Upper lobe of left lung (tissue), 6 donors: Measurements from ENCODE around the gene GRIN1. TPM values are rescaled to one million over a fixed set of nuclear protein-coding genes. Genes with fewer than 3 reads are reported as not detected.
"Not testable (repeated sequence)": the region's sequence is repeated elsewhere in the genome, so short reads cannot be mapped to it uniquely, and the experiment has no call there.

Experiments
- ATAC-seq, 2 donors: fragments of 200-7000 bp; cut with Tn5 transposase; one replicate each; pipeline ENCODE4 v1.9.1; 2022; ENCODE audit warnings: mild to moderate bottlenecking in 2 of 2, moderate library complexity in 2 of 2; ENCODE audit not compliant: low FRiP score in 2 of 2
- DNase-seq, 2 donors: peaks; one replicate each; pipeline ENCODE4 v3.0.0-alpha.2; 2019 to 2020
- H3K27ac ChIP-seq, 4 donors: fragments of 200-600 bp; sonication (generic); one replicate each; pipeline ENCODE4 v1.5.1; 2016 to 2019
- H3K27me3 ChIP-seq, 4 donors: fragments of 200-600 bp; sonication (generic); one replicate each; pipeline ENCODE4 v1.5.1; 2017 to 2019
- H3K36me3 ChIP-seq, 4 donors: fragments of 200-600 bp; sonication (generic); one replicate each; pipeline ENCODE4 v1.5.1; 2016 to 2019
- H3K4me1 ChIP-seq, 4 donors: fragments of 200-600 bp; sonication (generic); one replicate each; pipeline ENCODE4 v1.5.1; 2018 to 2019
- H3K4me3 ChIP-seq, 4 donors: fragments of 200-600 bp; sonication (generic); one replicate each; pipeline ENCODE4 v1.5.1; 2017 to 2019; ENCODE audit warnings: mild to moderate bottlenecking in 2 of 4, moderate library complexity in 1 of 4
- H3K9me3 ChIP-seq, 4 donors: fragments of 200-600 bp; sonication (generic); one replicate each; pipeline ENCODE4 v1.5.1; 2018 to 2019
- EP300 ChIP-seq, 4 donors: sonication (generic); formaldehyde crosslinking; IDR thresholded peaks; one replicate each; pipeline ENCODE4 v1.5.1; 2017; ENCODE audit warnings: antibody characterized with exemption in 4 of 4, control low read depth in 2 of 4
- POLR2A ChIP-seq, 4 donors: fragments of 450-650 bp; IDR thresholded peaks; one replicate each; pipeline ENCODE4 v1.5.1; 2016 to 2017; ENCODE audit warnings: antibody characterized with exemption in 4 of 4, mild to moderate bottlenecking in 2 of 4
- POLR2AphosphoS5 ChIP-seq, 2 donors: sonication (generic); formaldehyde crosslinking; IDR thresholded peaks; one replicate each; pipeline ENCODE4 v1.5.1; 2017; ENCODE audit warnings: antibody characterized with exemption in 2 of 2
- WGBS, 2 donors: methylation state at CpG; one replicate each; pipeline ENCODE4 v1.1.5; 2017 to 2018; 5-methylcytosine and 5-hydroxymethylcytosine counted together
- total RNA-seq, 6 donors: library from RNA; depleted of rRNA in 4 of 6; stranded (reverse); fragments of >200 nt in 4 of 6; gene quantifications; one replicate each; pipeline versions ENCODE4 v1.1.0 to v1.2.1, GENCODE V29; 2016 to 2021
- TF ChIP-seq, protein P1 (sequence below), 6 experiments: fragments of 450-650 bp in 4 of 6; fragments of 200-600 bp in 2 of 6; sonication (generic) in 2 of 6; IDR thresholded peaks; one replicate each; pipeline ENCODE4 v1.5.1; 2016 to 2019; ENCODE audit warnings: antibody characterized with exemption in 6 of 6
- donor health status: DM: no; HTN: no; CAD: no; lungs with moderate emphysema.
- donor health status: DM: no; HTN: yes; CAD: no; lungs with severe emphysema.

GRIN1 gene
- total RNA-seq, 6 donors from 2014 or later, result 0.17 to 2.1 (median 0.49) TPM; not detected in 3

GRCh38 chr9:137123468-137123837, 15.5 kb upstream of the GRIN1 start:
- TF ChIP-seq, protein P1, sequence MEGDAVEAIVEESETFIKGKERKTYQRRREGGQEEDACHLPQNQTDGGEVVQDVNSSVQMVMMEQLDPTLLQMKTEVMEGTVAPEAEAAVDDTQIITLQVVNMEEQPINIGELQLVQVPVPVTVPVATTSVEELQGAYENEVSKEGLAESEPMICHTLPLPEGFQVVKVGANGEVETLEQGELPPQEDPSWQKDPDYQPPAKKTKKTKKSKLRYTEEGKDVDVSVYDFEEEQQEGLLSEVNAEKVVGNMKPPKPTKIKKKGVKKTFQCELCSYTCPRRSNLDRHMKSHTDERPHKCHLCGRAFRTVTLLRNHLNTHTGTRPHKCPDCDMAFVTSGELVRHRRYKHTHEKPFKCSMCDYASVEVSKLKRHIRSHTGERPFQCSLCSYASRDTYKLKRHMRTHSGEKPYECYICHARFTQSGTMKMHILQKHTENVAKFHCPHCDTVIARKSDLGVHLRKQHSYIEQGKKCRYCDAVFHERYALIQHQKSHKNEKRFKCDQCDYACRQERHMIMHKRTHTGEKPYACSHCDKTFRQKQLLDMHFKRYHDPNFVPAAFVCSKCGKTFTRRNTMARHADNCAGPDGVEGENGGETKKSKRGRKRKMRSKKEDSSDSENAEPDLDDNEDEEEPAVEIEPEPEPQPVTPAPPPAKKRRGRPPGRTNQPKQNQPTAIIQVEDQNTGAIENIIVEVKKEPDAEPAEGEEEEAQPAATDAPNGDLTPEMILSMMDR (IDR thresholded peaks at IDR 0.05), result no peak
- TF ChIP-seq POLR2AphosphoS5 (IDR thresholded peaks at IDR 0.05), result no peak
- no peak for TF ChIP-seq POLR2A (IDR thresholded peaks at IDR 0.05)
- TF ChIP-seq EP300 (IDR thresholded peaks at IDR 0.05), result no peak
- no peak for ATAC-seq
- H3K36me3 ChIP-seq, result no peaks in the 10 kb centered on the region

DNA sequence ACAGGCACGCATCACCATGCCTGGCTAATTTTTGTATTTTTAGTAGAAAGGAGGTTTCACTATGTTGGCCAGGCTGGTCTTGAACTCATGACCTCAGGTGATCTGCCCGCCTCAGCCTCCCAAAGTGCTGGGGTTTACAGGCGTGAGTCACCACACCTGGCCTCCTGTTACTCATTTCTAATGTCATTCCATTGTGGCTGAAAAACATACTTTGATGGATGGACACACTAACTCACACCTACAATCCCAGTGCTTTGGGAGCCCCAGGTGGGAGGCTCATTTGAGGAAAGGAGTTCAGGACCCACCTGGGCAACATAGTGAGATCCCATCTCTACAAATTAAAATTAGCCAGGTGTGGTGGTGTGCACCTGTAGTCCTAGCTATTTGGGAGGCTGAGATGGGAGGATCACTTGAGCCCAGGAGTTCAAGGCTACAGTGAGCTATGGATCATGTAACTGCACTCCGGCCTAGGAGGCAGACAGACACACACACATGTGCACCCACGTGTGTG, 14.9 kb upstream of the GRIN1 start:
- H3K27me3 ChIP-seq, ATAC-seq, DNase-seq, H3K36me3 ChIP-seq, H3K4me3 ChIP-seq, H3K27ac ChIP-seq, H3K9me3 ChIP-seq: not testable (repeated sequence)
- peaks cover 20 to 34% (median 29%) of the 10 kb centered on the region in 4 donors for H3K4me1 ChIP-seq
- WGBS, 2 donors, result 88 to 93% methylated on average over 5 of the region's 5 CpGs

More at GRCh38 chr9:137123468-137123837, 15.5 kb upstream of the GRIN1 start:
- peaks cover 17 to 29% (median 24%) of the 10 kb centered on the region in 4 donors for H3K4me1 ChIP-seq
- WGBS, 2 donors, result 71 to 76% methylated on average over 5 of the region's 5 CpGs
- H3K27me3 ChIP-seq, result no peaks in the 10 kb centered on the region
- H3K9me3 ChIP-seq, result no peaks in the 10 kb centered on the region
- no peak overlapping the region for H3K27ac ChIP-seq
- no peak for DNase-seq
- H3K4me3 ChIP-seq, result no peak overlapping the region

DNA sequence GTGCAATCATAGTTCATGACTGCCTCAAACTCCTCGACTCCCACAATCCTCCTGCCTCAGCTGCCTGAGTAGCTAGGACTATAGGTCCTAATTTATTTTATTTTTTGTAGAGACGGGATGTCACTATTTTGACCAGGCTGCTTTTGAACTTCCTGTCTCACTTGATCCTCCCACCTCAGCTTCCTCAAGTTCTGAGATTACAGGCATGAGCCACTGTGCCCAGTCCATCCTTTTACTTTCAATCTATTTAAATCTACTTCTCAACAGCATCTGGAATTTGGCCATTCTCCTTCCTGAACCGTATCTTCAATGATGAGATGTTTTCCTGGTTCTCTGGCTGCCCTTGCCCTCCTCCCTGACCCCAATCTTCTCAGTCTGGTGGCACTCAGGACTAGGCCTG, 12.2 kb upstream of the GRIN1 start:
- DNase-seq (no peak), ATAC-seq (no peak)
- peaks cover 0 to 3% (median 0%) of the 10 kb centered on the region in 4 donors for H3K27me3 ChIP-seq
- peak overlapping the region; percentile 70 to 85 (median 84) for H3K27ac ChIP-seq
- no peak for TF ChIP-seq POLR2AphosphoS5 (IDR thresholded peaks at IDR 0.05)
- no peak for TF ChIP-seq EP300 (IDR thresholded peaks at IDR 0.05)
- TF ChIP-seq POLR2A (IDR thresholded peaks at IDR 0.05), result no peak
- TF ChIP-seq, protein P1 (IDR thresholded peaks at IDR 0.05), result no peak
- H3K36me3 ChIP-seq, result no peaks in the 10 kb centered on the region
- WGBS, 2 donors, result 21 to 30% methylated on average over 3 of the region's 3 CpGs
- peak overlapping the region in 3 of 4 donors; percentile 30 to 94 (median 83) for H3K4me3 ChIP-seq
- peaks cover 0 to 8% (median 2%) of the 10 kb centered on the region in 4 donors for H3K9me3 ChIP-seq
- peaks cover 20 to 45% (median 32%) of the 10 kb centered on the region in 4 donors for H3K4me1 ChIP-seq

DNA sequence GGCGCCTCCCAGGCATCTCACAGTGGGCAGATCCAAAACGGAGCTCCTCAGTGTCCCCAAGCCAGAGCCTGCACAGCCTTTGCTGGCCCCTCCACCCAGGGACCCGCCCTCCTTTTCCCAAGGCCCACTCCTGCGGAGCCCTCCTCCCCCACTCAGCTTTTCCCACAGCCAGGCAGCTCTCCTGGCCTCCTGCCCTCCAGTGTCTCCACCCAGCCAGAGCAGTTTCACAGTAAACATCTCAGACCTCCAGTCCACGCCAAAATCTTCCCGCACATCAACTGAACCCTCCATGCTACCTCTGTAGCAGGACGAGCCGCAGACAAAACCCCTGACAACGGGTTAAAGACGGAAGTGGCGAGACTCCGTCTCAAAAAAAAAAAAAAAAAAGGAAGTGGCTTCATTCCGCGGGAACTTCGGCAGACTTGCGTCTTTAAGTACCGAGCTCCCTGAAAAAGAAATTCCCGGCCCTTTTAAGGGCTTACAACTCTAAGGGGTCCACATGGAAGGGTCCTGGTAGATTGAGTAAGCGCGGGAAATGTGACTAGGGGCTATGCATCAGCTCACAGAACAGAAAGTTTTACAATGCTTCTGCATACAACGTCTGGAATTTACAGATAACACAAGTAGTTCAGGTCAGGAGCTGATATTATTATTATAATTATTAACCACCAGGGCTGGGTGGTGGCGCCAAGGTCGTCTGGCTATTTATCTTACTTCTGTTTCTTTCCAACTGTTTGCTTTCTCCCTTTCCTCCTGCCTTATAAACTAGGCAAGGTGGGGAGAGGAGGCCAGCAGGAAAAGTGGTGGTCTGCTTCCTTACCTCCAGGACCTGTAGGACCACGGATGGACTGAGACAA, 11.4 kb upstream of the GRIN1 start:
- no peaks in the 10 kb centered on the region for H3K36me3 ChIP-seq
- H3K4me1 ChIP-seq, result peaks cover 20 to 44% (median 32%) of the 10 kb centered on the region in 4 donors
- ATAC-seq (peak in 1 of 2 donors; percentile 37), DNase-seq (peak; percentile 33 to 39)
- TF ChIP-seq, protein P1 (IDR thresholded peaks at IDR 0.05), result peak in 1 of 6 experiments; percentile 5
- TF ChIP-seq POLR2A (IDR thresholded peaks at IDR 0.05) (no peak), POLR2AphosphoS5 (IDR thresholded peaks at IDR 0.05) (peak in 1 of 2 donors; percentile 12)
- H3K4me3 ChIP-seq, result peak overlapping the region in 3 of 4 donors; percentile 30 to 94 (median 83)
- peaks cover 0 to 3% (median 0%) of the 10 kb centered on the region in 4 donors for H3K27me3 ChIP-seq
- peaks cover 0 to 8% (median 2%) of the 10 kb centered on the region in 4 donors for H3K9me3 ChIP-seq
- WGBS, 2 donors, result 9 to 13% methylated on average over 24 of the region's 24 CpGs
- H3K27ac ChIP-seq, result peak overlapping the region; percentile 72 to 85 (median 84)

DNA sequence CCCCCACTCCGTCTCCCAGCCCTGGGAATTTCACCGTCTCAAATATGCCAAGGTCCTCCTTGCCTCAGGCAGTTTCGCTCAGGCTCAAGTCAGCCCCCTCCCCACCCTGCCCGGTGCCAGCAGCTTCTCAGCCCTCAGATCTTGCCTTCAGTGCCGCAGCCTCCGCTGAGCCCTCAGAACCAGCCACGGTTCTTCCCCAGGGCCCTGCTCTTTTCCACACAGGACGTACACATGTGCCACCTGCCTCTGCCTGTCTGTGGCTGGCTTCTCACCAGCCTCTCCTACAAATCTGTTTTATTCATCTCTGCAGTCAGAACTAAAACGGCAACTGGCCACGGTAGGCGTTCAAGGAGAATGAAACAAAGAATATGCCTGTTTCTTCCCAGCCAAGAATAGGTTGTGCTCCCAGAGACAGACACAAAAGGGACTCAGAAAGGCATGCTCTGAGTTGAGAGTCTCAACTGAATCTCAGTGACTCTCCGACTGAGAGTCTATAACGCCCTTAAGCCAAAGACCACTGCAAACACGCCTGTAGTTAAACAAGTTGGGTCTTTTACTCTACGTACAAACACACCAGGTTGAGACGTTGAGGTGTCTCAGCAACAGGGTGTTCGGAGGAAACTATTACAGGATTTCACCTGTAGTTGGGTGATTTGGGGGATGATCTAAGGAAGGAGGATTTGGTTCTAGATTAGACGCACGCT, 10.6 kb upstream of the GRIN1 start:
- Histone ChIP-seq H3K27me3 (peaks cover 0 to 3% (median 0%) of the 10 kb centered on the region in 4 donors), H3K4me3 (peak overlapping the region in 3 of 4 donors; percentile 67 to 94 (median 83)), H3K4me1 (peaks cover 20 to 44% (median 32%) of the 10 kb centered on the region in 4 donors), H3K27ac (peak overlapping the region; percentile 72 to 85 (median 84)), H3K36me3 (no peaks in the 10 kb centered on the region), H3K9me3 (peaks cover 0 to 8% (median 2%) of the 10 kb centered on the region in 4 donors)
- DNase-seq, result peak in 1 of 2 donors; percentile 32
- no peak for ATAC-seq
- no peak for TF ChIP-seq POLR2AphosphoS5 (IDR thresholded peaks at IDR 0.05)
- TF ChIP-seq POLR2A (IDR thresholded peaks at IDR 0.05), result no peak
- WGBS, 2 donors, result 55 to 67% methylated on average over 19 of the region's 19 CpGs
